Activated effector memory CD4-positive, alpha-beta T cell treated with Interleukin-2 at 50 U/mL for 16 hours (primary cell): Measurements from ENCODE around the gene EPHA6.

ENCODE experiments used
- DNase-seq: peaks from one replicate; pipeline ENCODE4 v3.0.0-alpha.2; 2020

Gene EPHA6

GRCh38 chr3:97658668-97659285 is 844.4 kb downstream of the EPHA6 start:
- no peak for DNase-seq

- DNase-seq, result no peak
Observed at GRCh38 chr3:97662264-97662663, 847.9 kb downstream of the EPHA6 start.

- DNase-seq, result no peak
Observed at GRCh38 chr3:97662762-97663161, 848.4 kb downstream of the EPHA6 start.

DNA sequence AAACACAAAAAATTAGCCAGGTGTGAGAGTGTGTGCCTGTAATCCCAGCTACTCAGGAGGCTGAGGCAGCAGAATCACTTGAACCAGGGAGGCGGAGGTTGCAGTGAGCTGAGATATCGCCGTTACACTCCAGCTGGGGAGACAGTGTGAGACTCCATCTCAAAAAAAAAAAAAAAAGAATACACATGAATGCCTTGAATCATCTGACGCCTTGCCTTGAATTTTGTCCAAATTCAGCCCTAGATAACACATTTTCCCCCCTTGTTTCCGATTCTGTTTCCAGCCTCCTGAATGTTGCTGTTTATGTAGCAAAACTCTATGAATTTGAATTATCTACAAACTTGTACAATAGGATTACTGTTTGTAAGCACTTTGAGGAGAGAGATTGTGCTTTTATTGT is 851.5 kb downstream of the EPHA6 start:
- DNase-seq, result no peak

DNA sequence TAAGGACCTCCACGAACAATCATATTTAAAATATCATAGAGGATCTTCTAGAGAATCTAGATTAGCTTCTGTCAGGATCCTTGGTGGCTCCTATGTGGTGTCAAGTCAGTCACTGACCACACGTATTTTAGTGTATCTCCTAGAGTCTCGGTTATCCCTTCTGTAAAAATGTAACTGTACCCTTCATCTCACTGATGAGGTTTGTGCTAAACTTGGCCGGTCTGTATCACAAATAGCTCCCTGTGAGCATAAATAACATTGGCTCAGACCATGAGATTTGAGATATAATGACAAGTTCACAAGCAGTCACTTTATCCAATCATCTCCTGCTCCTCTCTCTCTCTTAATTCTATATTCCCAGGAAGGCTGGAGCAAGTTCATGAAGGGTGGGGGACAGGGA is 856.6 kb downstream of the EPHA6 start:
- no peak for DNase-seq

- no peak for DNase-seq
Observed at GRCh38 chr3:97673357-97673997, 859.1 kb downstream of the EPHA6 start.

- DNase-seq, result no peak
Observed at GRCh38 chr3:97674461-97674860, 860.1 kb downstream of the EPHA6 start.

- no peak for DNase-seq
Observed at GRCh38 chr3:97680210-97680609, 865.8 kb downstream of the EPHA6 start.

DNA sequence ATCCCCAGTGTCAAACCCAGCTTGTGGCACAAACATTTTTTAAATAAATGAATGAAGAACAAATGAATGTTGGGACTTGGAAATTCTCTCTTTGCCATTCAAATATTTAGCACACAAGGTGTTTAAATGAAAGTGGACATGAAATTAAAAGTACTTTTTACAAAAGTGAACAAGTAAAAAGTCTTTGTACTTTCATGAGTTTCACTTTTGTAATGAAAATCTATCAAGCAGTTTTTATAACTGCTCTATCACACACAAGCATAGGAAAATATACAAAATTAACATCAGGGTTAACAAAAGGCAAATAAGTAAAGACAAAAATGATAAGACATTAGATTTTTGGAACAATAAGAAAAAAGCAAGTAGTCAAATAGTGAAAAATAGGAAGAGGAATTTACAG is 866.3 kb downstream of the EPHA6 start:
- DNase-seq, result no peak

DNA sequence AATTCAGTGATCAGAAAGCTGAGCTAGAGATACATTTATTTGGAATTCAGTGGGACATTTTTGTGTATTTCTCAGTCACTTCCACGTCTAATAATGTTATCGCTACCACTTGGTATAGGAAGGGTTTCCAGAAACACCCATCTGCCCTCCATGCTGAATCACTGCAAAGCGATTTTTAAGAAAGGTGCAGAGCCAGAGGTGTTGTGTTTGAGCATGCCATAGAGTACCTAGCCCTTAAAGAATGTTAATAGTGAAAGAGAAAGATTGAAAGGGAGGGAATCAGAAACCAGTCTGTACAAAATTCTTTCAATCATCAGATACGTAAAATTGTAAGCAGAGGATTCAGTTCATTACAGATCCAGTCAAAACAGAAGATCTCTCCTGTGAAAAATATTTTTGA is 870.1 kb downstream of the EPHA6 start:
- DNase-seq, result no peak

DNA sequence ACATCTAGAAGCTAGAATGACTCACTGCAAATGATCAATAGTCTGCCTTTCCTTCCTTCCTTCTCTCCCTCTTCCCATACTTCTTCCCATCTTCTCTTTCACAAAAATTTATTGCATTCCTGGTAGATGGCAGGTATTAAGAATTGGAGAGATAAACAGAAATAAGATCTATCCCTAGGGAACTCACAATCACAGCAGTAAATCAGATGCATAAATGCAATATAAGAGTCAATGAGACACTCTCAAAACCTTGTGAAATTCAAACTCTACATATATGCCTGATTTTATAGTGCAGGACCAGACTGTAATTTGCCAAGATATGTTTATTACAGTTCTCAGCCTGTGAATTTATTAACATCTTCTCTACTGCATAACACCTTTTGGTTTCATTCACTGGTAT is 871.9 kb downstream of the EPHA6 start:
- no peak for DNase-seq

- no peak for DNase-seq
Observed at GRCh38 chr3:97687734-97688133, 873.3 kb downstream of the EPHA6 start.

DNA sequence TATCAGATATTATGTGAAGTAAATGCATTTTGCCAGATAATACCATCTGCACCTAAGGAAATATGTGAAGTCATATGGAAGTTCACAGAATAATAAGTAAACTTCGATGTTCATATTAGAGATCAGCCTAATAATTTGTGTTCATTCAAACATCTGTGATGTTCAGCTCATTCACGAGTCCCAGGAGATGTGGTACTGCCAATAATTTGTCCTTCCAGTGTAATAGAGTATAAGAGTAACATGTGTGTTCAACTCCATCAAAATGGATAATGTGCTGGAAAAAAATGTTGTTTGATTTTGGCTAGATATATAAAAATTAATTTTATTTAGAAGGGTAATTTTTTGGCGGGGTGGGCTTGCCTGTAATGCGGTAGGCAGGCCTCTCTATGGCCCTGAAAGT is 874.7 kb downstream of the EPHA6 start:
- no peak for DNase-seq

- no peak for DNase-seq
Observed at GRCh38 chr3:97689962-97690361, 875.6 kb downstream of the EPHA6 start.

DNA sequence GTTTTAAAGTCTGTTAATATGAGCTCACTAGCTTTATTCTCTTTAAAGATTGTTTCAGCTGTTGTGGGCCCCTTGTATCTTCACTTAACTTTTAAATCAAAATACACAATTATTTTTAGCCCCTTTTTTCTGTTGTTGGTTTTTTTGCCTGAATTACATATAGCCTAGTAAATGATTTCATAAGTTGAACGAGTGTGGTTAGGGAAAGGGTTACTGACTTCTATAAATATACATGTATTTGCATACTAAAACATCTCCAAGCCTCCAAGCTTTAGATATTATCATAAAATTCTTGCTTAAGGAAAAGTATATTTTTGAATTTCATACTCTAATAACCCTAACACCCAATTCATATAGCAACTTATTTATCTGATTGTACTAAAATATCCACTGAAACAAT is 877.0 kb downstream of the EPHA6 start:
- DNase-seq, result no peak

- no peak for DNase-seq
Observed at GRCh38 chr3:97692389-97692788, 878.0 kb downstream of the EPHA6 start.

DNA sequence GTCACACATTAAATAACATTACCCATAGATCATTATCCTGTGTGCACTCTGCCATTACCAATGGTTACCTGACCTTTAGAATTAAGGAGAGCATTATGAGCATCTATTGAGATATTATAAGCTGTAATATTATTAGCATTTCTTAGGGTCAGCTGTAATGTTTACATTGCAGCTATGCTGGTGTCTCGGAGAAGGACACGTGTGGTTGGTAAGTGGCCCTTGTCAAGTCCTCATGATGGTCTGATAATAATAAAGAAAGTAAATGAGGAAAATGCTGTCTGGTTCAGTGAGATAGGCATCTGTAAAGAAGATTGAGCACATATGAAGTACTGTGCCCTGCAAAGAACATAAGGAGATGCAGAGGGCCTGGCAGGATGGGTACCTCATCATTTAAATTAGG is 878.4 kb downstream of the EPHA6 start:
- DNase-seq, result no peak

GRCh38 chr3:97694876-97695275 is 880.5 kb downstream of the EPHA6 start:
- DNase-seq, result no peak

- no peak for DNase-seq
Observed at GRCh38 chr3:97698691-97699090, 884.3 kb downstream of the EPHA6 start.

DNA sequence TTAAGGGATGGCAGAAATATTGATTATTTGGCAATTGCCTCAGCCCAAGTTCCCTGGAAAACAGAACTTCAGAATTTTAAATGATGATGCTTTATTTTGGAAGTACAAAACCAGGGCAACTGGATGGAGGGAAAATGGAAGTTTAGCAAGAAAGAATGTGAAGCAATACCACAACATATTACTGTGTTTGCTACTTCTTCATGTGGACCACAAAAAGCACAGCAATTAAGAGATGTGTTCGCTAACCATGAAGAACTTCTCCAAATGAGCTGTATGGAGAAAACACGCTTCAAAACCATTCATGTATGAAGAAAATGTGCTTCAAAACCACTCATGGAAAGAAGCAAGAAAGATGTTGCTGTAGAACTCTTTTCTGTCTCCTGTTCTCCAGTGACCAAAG is 885.5 kb downstream of the EPHA6 start:
- no peak for DNase-seq

- no peak for DNase-seq
Observed at GRCh38 chr3:97705764-97706163, 891.4 kb downstream of the EPHA6 start.

DNA sequence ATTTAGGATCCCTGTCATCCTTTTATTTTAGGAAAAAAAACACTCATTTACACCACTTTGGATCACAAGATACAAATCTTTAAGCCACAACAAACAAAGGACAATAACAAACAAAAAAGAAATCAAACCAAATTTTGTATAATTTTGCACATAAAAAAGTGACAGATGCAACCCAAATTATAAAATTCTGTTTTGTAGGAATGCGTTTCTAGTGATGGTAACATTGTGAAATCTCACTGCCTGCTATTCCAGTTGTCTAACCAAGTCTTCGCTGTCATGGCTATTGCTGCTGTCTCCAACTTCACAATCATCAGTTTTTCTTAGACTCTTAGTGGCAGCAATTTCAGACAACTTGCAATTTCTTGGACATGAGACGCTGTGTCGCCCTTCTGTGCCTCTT is 891.8 kb downstream of the EPHA6 start:
- DNase-seq, result no peak

GRCh38 chr3:97711654-97712053 is 897.3 kb downstream of the EPHA6 start:
- DNase-seq, result no peak

GRCh38 chr3:97712919-97713318 is 898.5 kb downstream of the EPHA6 start:
- DNase-seq, result no peak

- no peak for DNase-seq
Observed at GRCh38 chr3:97713634-97714033, 899.2 kb downstream of the EPHA6 start.
